HEK293T (cell line): ENCODE data around the gene NEK1.

Experiments used
- BHLHE40 ChIP-seq: fragments of 450-650 bp; IDR thresholded peaks from 2 replicates; pipeline ENCODE4 v1.6.1; 2016; ENCODE audit warnings: mild to moderate bottlenecking, moderate library complexity, borderline replicate concordance
- ELF4 ChIP-seq: fragments of 450-650 bp; IDR thresholded peaks from 2 replicates; pipeline ENCODE4 v1.6.1; 2017; ENCODE audit warnings: antibody characterized with exemption
- FOXA1 ChIP-seq: fragments of 450-650 bp; IDR thresholded peaks from 2 replicates; pipeline ENCODE4 v1.6.1; 2016; ENCODE audit warnings: mild to moderate bottlenecking
- FOXM1 ChIP-seq: fragments of 450-650 bp; IDR thresholded peaks from 2 replicates; pipeline ENCODE4 v1.6.1; 2017; ENCODE audit warnings: mild to moderate bottlenecking, borderline replicate concordance
- HDGF ChIP-seq: fragments of 450-650 bp; IDR thresholded peaks from 2 replicates; pipeline ENCODE4 v1.6.1; 2017; ENCODE audit warnings: antibody characterized with exemption, borderline replicate concordance
- L3MBTL2 ChIP-seq: fragments of 450-650 bp; conservative IDR thresholded peaks from 2 replicates; pipeline ENCODE4 v1.6.1; 2016; ENCODE audit warnings: mild to moderate bottlenecking
- LEF1 ChIP-seq: fragments of 450-650 bp; IDR thresholded peaks from 2 replicates; pipeline ENCODE4 v1.6.1; 2017; ENCODE audit warnings: mild to moderate bottlenecking, borderline replicate concordance
- PKNOX1 ChIP-seq: fragments of 450-650 bp; IDR thresholded peaks from 2 replicates; pipeline ENCODE4 v1.6.1; 2016
- SP1 ChIP-seq: fragments of 450-650 bp; IDR thresholded peaks from 2 replicates; pipeline ENCODE4 v1.6.1; 2017
- SUZ12 ChIP-seq: fragments of 450-650 bp; IDR thresholded peaks from 2 replicates; pipeline ENCODE4 v1.6.1; 2016; ENCODE audit warnings: mild to moderate bottlenecking
- TARDBP ChIP-seq: fragments of 450-650 bp; IDR thresholded peaks from 2 replicates; pipeline ENCODE4 v1.6.1; 2016
- ZNF384 ChIP-seq: fragments of 450-650 bp; IDR thresholded peaks from 2 replicates; pipeline ENCODE4 v1.6.1; 2016

DNA sequence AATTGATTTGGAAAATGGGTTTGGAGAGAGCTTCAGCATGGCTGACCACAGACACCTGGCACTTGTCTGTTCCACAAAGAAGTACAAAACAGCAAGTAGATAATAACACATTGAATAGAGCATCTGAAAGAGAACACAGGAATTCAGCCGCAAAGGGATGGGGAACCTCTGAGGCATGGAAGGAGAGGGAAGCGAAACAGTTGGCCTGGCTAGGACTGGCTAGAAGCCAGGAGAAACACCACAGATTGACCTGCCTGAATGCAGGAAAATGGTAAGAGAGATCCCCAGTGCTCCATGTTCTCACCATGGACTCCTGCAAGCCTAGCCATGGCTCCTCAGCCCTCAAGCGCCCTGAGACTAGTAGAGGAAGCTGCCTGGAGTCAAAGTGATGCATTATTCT, 171.9 kb downstream of the NEK1 start:
- TF ChIP-seq FOXM1: no peak
- TF ChIP-seq LEF1: no peak
- no peak for TF ChIP-seq BHLHE40
- TF ChIP-seq ZNF384: no peak
- no peak for TF ChIP-seq FOXA1
- no peak for TF ChIP-seq SP1
- TF ChIP-seq SUZ12: no peak
- no peak for TF ChIP-seq TARDBP
- no peak for TF ChIP-seq ELF4
- TF ChIP-seq HDGF: no peak
- no peak for TF ChIP-seq L3MBTL2
- TF ChIP-seq PKNOX1: no peak
